ENCODE measurements around the gene ENPP7.

DNA sequence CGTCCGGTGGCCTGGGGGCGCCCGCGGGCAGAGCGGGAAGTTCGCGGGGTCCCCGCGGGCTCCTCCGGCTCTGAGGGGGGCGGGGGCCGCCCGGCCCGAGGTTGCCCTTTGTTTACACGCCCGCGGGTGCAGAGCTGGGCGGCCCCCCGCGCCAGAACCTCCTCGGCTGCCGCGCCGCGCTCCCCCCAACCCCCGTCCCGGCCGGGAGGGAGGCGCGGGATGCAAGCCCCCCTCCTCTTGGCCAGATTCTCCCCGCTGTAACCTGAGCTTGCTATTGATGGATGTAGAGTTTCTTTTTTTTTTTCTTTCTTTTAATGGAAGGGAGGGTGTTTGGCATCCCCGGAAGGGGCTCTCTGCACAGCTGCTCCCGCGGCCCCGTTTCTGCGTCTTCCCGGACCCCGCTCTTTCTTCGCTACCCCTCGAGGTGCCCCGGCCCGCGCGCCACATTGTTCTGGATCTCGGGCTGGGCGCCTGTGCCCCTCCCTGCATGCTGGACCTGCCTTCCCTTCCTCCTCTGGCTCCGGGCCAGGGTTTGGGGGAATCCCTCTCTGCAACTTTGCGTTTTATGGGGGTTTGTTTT is 47.9 kb downstream of the ENPP7 start:
- no peak for TF ChIP-seq CTCF (IDR thresholded peaks at IDR 0.05)
- TF ChIP-seq POLR2A (IDR thresholded peaks at IDR 0.05; ENCODE audit: low read depth): no peak
- TF ChIP-seq POLR2AphosphoS5 (IDR thresholded peaks at IDR 0.05): no peak
